ENCODE data around the gene PCCA. TPM values are rescaled to one million over a fixed set of nuclear protein-coding genes. Genes with fewer than 3 reads are reported as not detected.

The PCCA gene
- total and polyA plus RNA-seq, 2 donors (not counting 3 experiments of a cell fraction or from before 2014, with no cell fraction given), result 5.7 to 20.2 TPM

- H3K4me3 ChIP-seq (replicated peaks in 1 of 3; ENCODE audit: insufficient read depth in 1 of 3, low read depth in 1 of 3, low read length in 3 of 3), result no peak overlapping the region
- CTCF ChIA-PET, result no interaction called here
- POLR2A ChIA-PET, result no interaction called here
- H3K27ac ChIP-seq (ENCODE audit: insufficient read depth, low read depth, low read length), result no peak overlapping the region
- no TSS peak for BruUV-seq (replicated peaks)
- H3K9me3 ChIP-seq (replicated peaks; ENCODE audit: control insufficient read depth, insufficient read depth, low read length), result no peaks in the 10 kb centered on the region
- H3K9ac ChIP-seq (replicated peaks; ENCODE audit: extremely low read depth, insufficient read depth, low read length), result no peak overlapping the region
- intact Hi-C loops (cut with micrococcal nuclease) (no loop called here), dilution Hi-C loops (cut with MboI; ENCODE audit: extremely low pct_ligation_motif_present, low sequenced_read_pairs) (no loop called here)
- no peak for FAIRE-seq
- no peak for TF ChIP-seq POLR2AphosphoS5 (IDR thresholded peaks at IDR 0.05; ENCODE audit: insufficient read depth, low read depth, low read length)
- no peak for TF ChIP-seq POLR2A (IDR thresholded peaks at IDR 0.05; ENCODE audit: low read depth, low read length)
- no peak for TF ChIP-seq EZH2 (IDR thresholded peaks at IDR 0.05; ENCODE audit: borderline replicate concordance, low read depth, low read length, severe bottlenecking)
- TF ChIP-seq CTCF (IDR thresholded peaks at IDR 0.05; ENCODE audit: extremely low read depth in 1 of 2, insufficient read depth in 1 of 2, low read depth in 1 of 2, low read length in 2 of 2), result no peak
- no peak for TF ChIP-seq JUN (IDR thresholded peaks at IDR 0.05; ENCODE audit: borderline replicate concordance, insufficient read depth, insufficient read length, low read depth)
- no peak for TF ChIP-seq MYC (IDR thresholded peaks at IDR 0.05; ENCODE audit: low read depth, low read length)
- TF ChIP-seq FOS (IDR thresholded peaks at IDR 0.05; ENCODE audit: borderline replicate concordance, insufficient read depth, low read length), result no peak
- TF ChIP-seq MAX (IDR thresholded peaks at IDR 0.05; ENCODE audit: insufficient read depth, insufficient read length), result no peak
- no peak for TF ChIP-seq GATA2 (IDR thresholded peaks at IDR 0.05; ENCODE audit: insufficient read depth, insufficient read length, low read depth, low read length)
- no peak overlapping the region for H3K4me2 ChIP-seq (ENCODE audit: insufficient read depth, low read length)
- no peaks in the 10 kb centered on the region for H3K27me3 ChIP-seq (ENCODE audit: control insufficient read depth in 2 of 2, insufficient read depth in 2 of 2, low read length in 2 of 2)
- H3K9me1 ChIP-seq (replicated peaks; ENCODE audit: control insufficient read depth, extremely low read depth, insufficient read depth, low read length), result no peaks in the 10 kb centered on the region
- no peak for DNase-seq (ENCODE audit: low read depth, low spot score)
- H3K36me3 ChIP-seq (ENCODE audit: control insufficient read depth in 2 of 2, extremely low read depth in 1 of 2, insufficient read depth in 2 of 2, low read length in 2 of 2), result no peaks in the 10 kb centered on the region
- H2AFZ ChIP-seq (ENCODE audit: low read depth, low read length), result no peak overlapping the region
- H3K79me2 ChIP-seq (ENCODE audit: control insufficient read depth, insufficient read depth, low read length), result no peaks in the 10 kb centered on the region
- H4K20me1 ChIP-seq (replicated peaks; ENCODE audit: control insufficient read depth, extremely low read depth, insufficient read depth, low read length), result no peaks in the 10 kb centered on the region
- H3K4me1 ChIP-seq (ENCODE audit: control insufficient read depth, extremely low read depth, insufficient read depth, low read length), result no peaks in the 10 kb centered on the region
Observed at GRCh38 chr13:100341327-100341726, 252.4 kb downstream of the PCCA start.
